Stimulated activated naive CD8-positive, alpha-beta T cell treated with anti-CD3 and anti-CD28 coated beads, Interleukin-15, amount 100 ng/mL, for 72 hours (primary cell): Measurements from ENCODE around the gene XRCC4.

ENCODE experiments used
- ATAC-seq: fragments of 150-1000 bp; cut with Tn5 transposase; 2 replicates; pipeline ENCODE4 v1.10.0; 2021; ENCODE audit warnings: mild to moderate bottlenecking, moderate library complexity
- DNase-seq, 2 donors: peaks; one replicate each; pipeline ENCODE4 v3.0.0; 2021 to 2022
- H3K27ac Mint-ChIP-seq, 2 donors: one replicate each; pipeline ENCODE4 v1.8.0; 2022; ENCODE audit warnings: mild to moderate bottlenecking in 2 of 2, mixed read lengths in 2 of 2, moderate library complexity in 2 of 2
- H3K27me3 Mint-ChIP-seq: one replicate; pipeline ENCODE4 v1.8.0; 2022; ENCODE audit warnings: mixed read lengths
- H3K4me1 Mint-ChIP-seq: one replicate; pipeline ENCODE4 v1.8.0; 2022; ENCODE audit warnings: mild to moderate bottlenecking, mixed read lengths
- H3K4me3 Mint-ChIP-seq, 2 donors: one replicate each; pipeline ENCODE4 v1.8.0; 2022; ENCODE audit warnings: mild to moderate bottlenecking in 2 of 2, mixed read lengths in 2 of 2, moderate library complexity in 1 of 2
- H3K9me3 Mint-ChIP-seq, 2 donors: one replicate each; pipeline ENCODE4 v1.8.0; 2022; ENCODE audit warnings: mixed read lengths in 2 of 2

XRCC4 gene

DNA sequence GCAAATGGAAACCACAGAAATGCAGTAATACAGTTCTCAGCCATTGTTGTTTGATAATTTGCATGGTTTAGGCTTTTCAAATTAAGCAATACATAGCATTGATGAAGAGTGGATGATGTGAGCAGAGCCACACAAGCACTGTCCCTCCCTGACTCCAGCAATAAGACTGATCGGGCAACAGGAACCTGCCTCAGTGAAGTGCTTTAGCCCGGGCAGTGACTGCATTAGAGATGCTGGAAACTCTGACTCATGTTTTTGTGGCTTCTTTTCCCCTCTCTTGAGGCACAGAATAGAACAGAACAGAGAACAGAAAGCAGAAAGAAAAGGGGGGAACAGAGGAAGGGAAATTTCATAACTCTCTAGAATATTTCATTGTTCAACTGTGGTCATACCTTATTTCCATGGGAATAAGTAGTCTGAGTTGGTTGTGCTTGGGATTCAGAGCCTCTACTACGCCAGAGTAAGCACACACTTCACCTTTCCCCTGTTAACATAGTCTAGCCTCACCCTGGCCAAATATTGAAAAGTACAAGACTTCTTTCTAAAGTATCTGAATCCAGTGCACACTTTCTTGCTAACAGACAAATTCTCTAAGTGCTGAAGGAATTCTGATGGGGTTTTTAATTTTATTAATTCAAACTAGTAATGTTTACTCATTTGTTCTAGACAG is 229.4 kb downstream of the XRCC4 start:
- ATAC-seq (peak; percentile 99), DNase-seq (peak; percentile 21 to 43)
- Mint-ChIP-seq H3K4me3 (no peak overlapping the region), H3K9me3 (peaks cover 0 to 4% of the 10 kb centered on the region in 2 donors), H3K4me1 (peaks cover 12% of the 10 kb centered on the region), H3K27ac (peak overlapping the region; percentile 14 to 49), H3K27me3 (no peaks in the 10 kb centered on the region)

DNA sequence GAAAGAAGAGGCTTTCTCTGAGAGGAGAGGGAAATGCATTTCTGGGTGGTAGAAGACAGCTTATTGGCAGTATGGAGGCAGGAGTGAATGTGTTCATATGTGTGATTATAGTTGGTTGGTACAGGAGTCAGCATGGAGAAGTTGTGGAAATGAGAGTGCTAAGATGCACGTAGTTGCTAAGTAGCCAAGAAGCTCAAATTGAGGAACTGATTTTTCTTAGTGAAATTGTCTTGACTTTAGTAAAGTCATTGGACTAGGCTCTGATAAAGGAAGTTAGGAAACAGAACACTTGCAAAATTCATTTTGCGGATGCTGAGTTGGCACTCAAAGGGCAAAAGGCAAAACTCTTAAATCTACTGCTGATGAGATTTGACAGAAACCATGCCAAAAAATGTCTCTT is 235.3 kb downstream of the XRCC4 start:
- H3K4me1 Mint-ChIP-seq = no peaks in the 10 kb centered on the region
- H3K27me3 Mint-ChIP-seq = no peaks in the 10 kb centered on the region
- no peak for DNase-seq
- no peak overlapping the region for H3K4me3 Mint-ChIP-seq
- no peak for ATAC-seq
- peaks cover 5 to 8% of the 10 kb centered on the region in 2 donors for H3K9me3 Mint-ChIP-seq
- no peak overlapping the region for H3K27ac Mint-ChIP-seq

DNA sequence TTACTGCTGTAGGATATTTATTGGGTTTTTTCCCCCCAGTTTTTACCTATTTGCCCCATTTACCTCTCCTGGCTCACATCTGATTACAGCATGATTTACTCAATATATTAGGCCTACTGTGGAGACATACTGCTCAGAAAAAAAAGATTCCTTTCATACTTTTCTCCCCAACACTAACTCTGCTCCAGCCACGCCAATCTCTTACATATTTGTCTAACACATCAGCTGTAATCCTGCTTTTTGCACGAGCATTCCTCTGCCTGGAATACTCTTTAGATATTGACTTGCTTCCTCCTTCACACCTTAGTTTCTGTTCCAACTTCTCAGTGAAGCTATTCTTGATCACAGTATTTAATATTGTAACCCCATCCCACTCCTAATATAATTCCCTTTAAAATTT is 236.1 kb downstream of the XRCC4 start:
- H3K27ac Mint-ChIP-seq = no peak overlapping the region
- H3K9me3 Mint-ChIP-seq = peaks cover 5 to 8% of the 10 kb centered on the region in 2 donors
- ATAC-seq (no peak), DNase-seq (no peak)
- no peaks in the 10 kb centered on the region for H3K27me3 Mint-ChIP-seq
- no peak overlapping the region for H3K4me3 Mint-ChIP-seq
- no peaks in the 10 kb centered on the region for H3K4me1 Mint-ChIP-seq

DNA sequence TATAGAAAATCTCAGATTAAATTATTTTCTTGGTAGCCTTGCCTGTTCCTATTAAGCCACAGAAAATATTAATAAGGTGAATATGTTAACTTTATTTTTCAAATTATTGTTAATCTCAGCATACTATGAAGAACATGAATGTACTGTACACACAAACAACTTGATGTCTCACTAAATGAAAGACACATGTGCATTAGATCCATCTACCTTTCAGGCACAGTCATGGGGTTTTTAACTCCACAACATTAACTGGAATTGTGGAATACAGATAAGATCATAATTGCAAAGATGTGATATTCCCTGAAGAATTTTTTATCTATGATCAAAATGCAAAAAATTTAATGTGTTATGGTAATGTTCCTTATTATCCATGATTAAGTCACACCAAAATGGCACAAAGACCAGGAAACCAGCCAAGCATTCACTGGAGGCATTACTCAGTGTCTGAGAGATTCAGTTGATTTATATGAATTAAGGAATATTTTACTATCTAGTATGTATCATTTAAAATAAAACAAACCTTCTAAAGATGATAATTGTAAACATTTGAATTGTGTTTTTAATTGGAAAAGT is 244.2 kb downstream of the XRCC4 start:
- no peaks in the 10 kb centered on the region for H3K27me3 Mint-ChIP-seq
- no peak overlapping the region for H3K27ac Mint-ChIP-seq
- H3K9me3 Mint-ChIP-seq = no peaks in the 10 kb centered on the region
- no peak overlapping the region for H3K4me3 Mint-ChIP-seq
- no peak for DNase-seq
- no peaks in the 10 kb centered on the region for H3K4me1 Mint-ChIP-seq
- no peak for ATAC-seq

DNA sequence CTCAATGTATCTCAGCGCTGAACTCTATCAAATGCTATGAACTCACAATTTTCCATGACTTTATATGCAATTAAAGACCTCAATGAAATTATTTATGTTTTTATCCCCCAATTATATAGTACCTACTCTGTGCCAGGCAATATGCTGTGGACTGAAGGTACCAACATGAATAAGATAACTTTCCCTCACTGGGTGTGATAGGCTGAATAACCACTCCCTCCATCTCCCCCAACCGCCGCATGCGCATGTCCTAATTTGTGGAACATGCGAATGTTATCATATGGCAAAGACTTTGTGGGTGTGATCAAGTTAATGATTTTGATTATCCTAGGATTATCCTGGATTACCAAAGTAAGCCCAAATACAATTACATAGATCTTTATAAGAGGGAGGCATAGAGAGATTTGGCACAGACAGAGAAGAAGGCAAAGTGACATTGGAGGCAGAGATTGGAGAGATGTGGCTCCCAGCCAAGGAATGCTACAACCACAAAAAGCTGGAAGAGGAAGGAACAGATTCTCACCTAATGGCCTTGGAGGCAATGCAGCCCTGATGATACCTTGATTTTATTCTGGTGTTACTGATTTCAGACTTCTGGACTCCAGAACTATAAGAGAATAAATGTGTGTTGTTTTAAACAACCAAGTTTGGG is 245.1 kb downstream of the XRCC4 start:
- Mint-ChIP-seq H3K27me3 (no peaks in the 10 kb centered on the region), H3K9me3 (no peaks in the 10 kb centered on the region), H3K27ac (no peak overlapping the region), H3K4me1 (no peaks in the 10 kb centered on the region), H3K4me3 (no peak overlapping the region)
- DNase-seq = no peak
- no peak for ATAC-seq

DNA sequence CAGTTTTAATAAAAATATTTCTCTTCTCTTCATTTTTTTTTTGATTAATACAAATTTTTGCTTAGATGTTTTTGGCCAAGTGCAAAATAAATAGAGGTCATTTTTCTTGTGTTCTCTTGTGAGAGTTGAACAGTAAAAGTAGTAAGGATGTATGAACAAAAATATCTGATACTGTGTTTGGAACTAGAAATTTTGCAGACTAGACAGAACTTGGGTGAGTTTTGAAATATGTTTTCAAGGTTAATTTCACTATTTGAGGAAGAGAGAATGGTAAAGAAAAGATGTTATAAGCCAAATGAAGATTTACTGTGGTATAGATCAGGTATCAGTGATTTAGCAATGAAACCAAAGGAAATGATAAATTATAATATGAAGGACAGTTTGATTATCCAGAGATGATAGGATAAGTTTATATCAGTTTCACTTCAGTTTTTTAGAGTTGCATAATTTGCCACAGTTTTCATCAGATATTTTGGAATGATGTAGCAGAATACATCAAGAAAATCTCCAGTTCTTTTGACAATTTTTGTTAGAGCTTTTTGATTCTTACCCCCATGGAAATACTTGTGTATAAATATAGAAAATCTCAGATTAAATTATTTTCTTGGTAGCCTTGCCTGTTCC is 246.3 kb downstream of the XRCC4 start:
- Mint-ChIP-seq H3K4me3 (no peak overlapping the region), H3K27ac (no peak overlapping the region)
- DNase-seq = no peak

DNA sequence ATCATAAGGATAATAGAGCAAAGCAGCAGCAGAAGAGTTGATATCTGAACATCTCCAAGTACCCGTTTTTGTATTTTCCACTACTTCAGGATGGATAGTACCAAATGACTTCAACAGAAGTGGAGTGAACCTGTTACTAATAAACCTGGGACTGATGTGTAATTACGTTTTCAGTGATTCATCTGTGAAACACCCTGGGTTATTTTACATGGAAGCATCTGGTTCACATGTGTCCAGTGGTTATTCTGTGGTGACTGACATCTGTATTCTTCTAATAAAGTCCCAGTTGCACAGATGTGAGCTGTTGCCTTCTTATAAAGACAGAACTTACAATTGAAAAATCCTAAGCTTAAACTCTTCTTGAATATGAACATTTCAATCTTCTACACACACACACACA is 254.5 kb downstream of the XRCC4 start:
- Mint-ChIP-seq H3K4me3 (no peak overlapping the region), H3K27ac (no peak overlapping the region), H3K9me3 (no peaks in the 10 kb centered on the region), H3K27me3 (no peaks in the 10 kb centered on the region), H3K4me1 (no peaks in the 10 kb centered on the region)
- no peak for ATAC-seq
- DNase-seq = no peak

More for the DNA sequence above, 246.3 kb downstream of the XRCC4 start:
- no peak for ATAC-seq
- no peaks in the 10 kb centered on the region for H3K9me3 Mint-ChIP-seq
- H3K27me3 Mint-ChIP-seq = no peaks in the 10 kb centered on the region
- H3K4me1 Mint-ChIP-seq = no peaks in the 10 kb centered on the region

DNA sequence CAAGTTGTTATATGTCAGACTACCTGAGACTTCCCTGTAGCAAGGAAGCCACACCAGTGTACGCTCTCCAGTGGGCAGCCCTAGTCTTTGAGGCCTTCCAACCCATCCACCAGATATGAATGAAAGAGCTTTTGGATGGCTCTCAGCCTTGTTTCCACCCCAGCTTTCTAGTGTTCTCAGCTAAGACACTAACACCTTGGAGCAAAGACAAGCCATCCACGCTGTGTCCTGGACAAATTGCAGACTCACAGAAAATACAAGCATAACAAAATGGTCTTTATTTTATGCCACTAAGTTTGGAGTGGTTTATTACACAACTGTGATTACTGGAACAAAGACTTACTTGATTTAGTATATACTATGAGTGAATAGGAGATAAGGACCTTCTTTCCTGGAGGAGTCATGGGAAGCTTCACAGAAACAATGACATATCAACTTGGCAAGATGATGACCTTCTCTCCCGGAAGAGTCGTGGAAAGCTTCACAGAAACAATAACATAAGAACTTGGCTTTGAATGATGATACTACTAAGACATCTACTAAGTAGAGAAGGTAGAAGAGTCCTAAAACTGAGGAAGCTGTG is 260.2 kb downstream of the XRCC4 start:
- ATAC-seq (no peak), DNase-seq (no peak)
- no peak overlapping the region for H3K4me3 Mint-ChIP-seq
- no peaks in the 10 kb centered on the region for H3K27me3 Mint-ChIP-seq
- H3K4me1 Mint-ChIP-seq = peaks cover 12% of the 10 kb centered on the region
- peak overlapping the region in 1 of 2 donors; percentile 70 for H3K27ac Mint-ChIP-seq
- H3K9me3 Mint-ChIP-seq = no peaks in the 10 kb centered on the region

DNA sequence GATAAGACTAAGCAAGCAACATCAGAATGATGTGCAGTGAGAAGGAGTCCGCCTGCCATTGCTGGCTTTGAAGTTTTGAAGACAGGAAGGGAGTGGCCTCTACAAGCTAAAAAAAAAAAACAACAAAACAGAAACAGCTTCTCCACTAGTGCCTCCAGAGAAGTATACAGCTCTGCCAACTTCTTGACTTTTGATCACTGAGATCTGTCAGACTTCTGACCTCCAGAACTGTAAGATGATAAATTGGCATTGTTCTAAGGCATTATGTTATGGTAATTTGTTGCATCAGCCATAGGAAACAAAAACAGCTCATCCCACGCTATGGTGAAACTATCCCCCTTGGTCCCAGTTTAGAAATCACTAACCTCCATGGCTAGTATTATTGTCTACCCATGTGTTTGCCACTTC is 263.2 kb downstream of the XRCC4 start:
- no peak overlapping the region for H3K4me3 Mint-ChIP-seq
- peak; percentile 70 for ATAC-seq
- H3K9me3 Mint-ChIP-seq = no peaks in the 10 kb centered on the region
- peak overlapping the region; percentile 30 to 85 for H3K27ac Mint-ChIP-seq
- DNase-seq = no peak
- no peaks in the 10 kb centered on the region for H3K27me3 Mint-ChIP-seq
- peaks cover 12% of the 10 kb centered on the region for H3K4me1 Mint-ChIP-seq

DNA sequence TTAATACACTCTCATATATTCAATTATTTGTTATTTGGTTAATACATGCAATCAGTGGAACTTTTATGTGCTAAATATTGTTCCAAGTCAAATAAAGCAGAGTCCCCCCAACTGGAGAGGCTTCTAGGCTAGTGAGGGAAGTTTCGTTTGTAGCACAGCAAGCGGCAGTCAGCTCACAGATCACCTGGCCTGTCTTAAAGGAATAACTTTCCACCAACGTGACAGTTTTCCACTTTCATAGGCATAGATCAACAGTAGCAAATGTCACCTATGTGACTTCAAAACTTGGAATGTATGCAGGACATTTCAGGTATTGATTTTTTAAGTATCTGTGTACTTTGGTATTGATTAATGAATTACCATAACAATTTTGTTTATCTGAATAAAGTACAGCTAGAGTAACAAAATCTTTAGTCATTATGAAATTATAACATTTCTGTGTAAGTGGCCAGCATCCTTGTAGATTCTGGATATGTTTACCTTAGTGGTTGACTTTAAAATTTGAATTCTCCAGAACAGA is 264.5 kb downstream of the XRCC4 start:
- Mint-ChIP-seq H3K4me3 (no peak overlapping the region), H3K27me3 (no peaks in the 10 kb centered on the region), H3K9me3 (peaks cover 0 to under 1% of the 10 kb centered on the region in 2 donors), H3K4me1 (peaks cover 12% of the 10 kb centered on the region), H3K27ac (no peak overlapping the region)
- ATAC-seq (no peak), DNase-seq (no peak)

DNA sequence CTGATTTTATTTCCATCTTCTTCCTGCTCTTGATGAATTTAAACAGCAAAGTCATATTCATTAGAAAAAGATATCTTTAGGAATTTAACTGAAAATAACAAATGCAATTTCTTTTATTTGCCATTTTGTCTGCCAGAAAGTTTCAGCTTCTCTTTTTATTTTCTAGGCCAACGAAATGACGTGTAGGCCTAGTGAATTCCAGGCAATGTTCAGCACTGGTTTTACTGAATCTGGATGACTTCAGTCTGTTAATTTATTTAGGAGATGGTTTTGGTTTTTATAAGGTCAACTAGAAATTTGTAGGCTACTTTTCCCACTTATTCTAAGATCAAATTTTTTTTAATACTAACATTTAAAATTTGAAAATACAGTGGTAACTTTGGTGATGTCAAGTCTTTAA is 265.1 kb downstream of the XRCC4 start:
- Mint-ChIP-seq H3K27me3 (no peaks in the 10 kb centered on the region), H3K9me3 (peaks cover 5 to 6% of the 10 kb centered on the region in 2 donors), H3K27ac (no peak overlapping the region), H3K4me3 (no peak overlapping the region), H3K4me1 (peaks cover 12% of the 10 kb centered on the region)
- no peak for DNase-seq
- no peak for ATAC-seq

DNA sequence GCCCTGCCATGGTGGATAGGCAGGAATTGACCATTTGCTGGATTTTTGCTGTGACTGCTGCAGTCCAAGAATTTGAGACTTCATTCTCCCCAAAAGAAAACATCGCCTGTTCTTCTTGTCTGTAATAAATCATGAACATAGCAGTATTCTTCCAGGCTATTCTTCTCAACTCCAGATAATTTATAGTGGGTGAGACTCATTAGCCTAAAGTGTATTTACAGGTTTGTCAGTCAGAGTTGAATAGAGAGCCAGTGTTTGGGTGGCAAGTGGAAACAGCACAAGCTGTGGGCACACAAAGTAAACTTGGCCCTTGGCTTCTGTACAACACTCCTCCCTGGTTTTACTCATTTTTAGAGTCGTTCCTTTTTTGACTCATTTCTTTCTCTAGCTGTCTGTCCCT is 266.0 kb downstream of the XRCC4 start:
- DNase-seq (no peak), ATAC-seq (no peak)
- H3K4me1 Mint-ChIP-seq = peaks cover 12% of the 10 kb centered on the region
- H3K4me3 Mint-ChIP-seq = no peak overlapping the region
- H3K27ac Mint-ChIP-seq = no peak overlapping the region
- H3K27me3 Mint-ChIP-seq = no peaks in the 10 kb centered on the region
- H3K9me3 Mint-ChIP-seq = peaks cover 10 to 14% of the 10 kb centered on the region in 2 donors

DNA sequence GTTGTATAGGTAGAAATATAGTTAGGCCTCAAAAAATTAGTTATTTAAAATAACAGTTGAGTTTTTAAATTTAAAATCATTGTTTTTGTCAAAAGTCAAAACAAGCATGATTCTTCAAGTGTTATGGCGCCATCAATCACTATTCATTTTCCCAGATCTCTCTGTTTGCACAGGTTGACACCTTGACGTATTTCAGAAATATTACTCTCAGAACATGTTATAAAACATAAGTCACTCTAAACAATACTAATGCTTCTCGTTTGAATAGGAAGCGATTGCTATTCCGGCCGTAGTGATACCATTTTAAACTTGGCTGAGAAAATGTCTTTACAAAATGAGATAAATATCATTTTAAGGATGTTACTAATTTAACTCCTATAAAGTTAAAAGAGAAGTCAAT is 268.1 kb downstream of the XRCC4 start:
- DNase-seq (no peak), ATAC-seq (no peak)
- Mint-ChIP-seq H3K9me3 (peaks cover 20 to 34% of the 10 kb centered on the region in 2 donors), H3K4me3 (no peak overlapping the region), H3K27me3 (no peaks in the 10 kb centered on the region), H3K27ac (no peak overlapping the region), H3K4me1 (peaks cover 6% of the 10 kb centered on the region)

DNA sequence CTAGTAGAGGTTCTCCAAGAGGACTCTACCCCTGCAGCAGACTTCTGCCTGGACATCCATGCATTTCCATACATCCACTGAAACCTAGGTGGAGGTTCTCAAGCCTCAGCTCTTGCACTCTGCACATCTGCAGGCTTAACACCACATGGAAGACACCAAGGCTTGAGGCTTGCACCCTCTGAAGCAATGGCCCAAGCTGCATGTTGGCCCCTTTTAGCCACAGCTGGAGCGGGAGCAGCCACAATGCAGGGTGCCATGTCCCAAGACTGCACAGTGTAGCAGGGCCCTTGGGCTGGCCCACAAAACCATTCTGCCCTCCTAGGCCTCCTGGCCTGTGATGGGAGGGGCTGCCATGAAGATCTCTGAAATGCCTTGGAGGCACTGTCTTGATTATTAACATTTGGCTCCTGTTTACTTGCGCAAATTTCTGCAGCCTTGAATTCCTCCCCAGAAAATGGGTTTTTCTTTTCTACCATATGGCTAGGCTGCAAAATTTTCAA is 271.0 kb downstream of the XRCC4 start:
- H3K27me3 Mint-ChIP-seq = no peaks in the 10 kb centered on the region
- DNase-seq (no peak), ATAC-seq (no peak)
- H3K4me1 Mint-ChIP-seq = no peaks in the 10 kb centered on the region
- H3K27ac Mint-ChIP-seq = no peak overlapping the region
- peaks cover 21 to 44% of the 10 kb centered on the region in 2 donors for H3K9me3 Mint-ChIP-seq
- H3K4me3 Mint-ChIP-seq = no peak overlapping the region

DNA sequence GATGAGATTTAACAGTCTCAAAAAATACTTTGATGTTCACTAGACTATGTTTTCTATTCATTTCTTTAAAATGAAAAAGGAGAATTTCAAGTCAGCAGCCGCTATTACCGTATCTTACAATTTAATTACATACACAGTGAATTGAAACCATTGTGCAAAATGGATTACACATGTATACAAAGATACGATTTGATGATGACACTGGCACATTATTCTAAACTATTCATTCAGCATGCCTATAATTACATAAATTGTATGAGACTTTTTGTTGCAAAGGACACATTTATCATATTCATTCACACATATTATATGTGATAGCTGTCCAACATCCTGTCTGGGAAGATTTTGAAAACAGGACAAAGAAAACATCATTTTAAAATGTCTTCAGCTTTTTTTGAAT is 275.9 kb downstream of the XRCC4 start:
- Mint-ChIP-seq H3K27ac (no peak overlapping the region), H3K27me3 (no peaks in the 10 kb centered on the region), H3K9me3 (peaks cover 15 to 30% of the 10 kb centered on the region in 2 donors), H3K4me1 (no peaks in the 10 kb centered on the region), H3K4me3 (no peak overlapping the region)
- no peak for ATAC-seq
- DNase-seq = no peak
